Activated naive CD4-positive, alpha-beta T cell treated with anti-CD3 and anti-CD28 coated beads, Interleukin-2, amount 50 U/mL, for 24 hours (primary cell): Measurements from ENCODE around the gene ASB3.

ENCODE experiments used
- H3K27ac Mint-ChIP-seq: one replicate; pipeline ENCODE4 v1.8.0; 2021; ENCODE audit warnings: mild to moderate bottlenecking, mixed read lengths
- H3K27me3 Mint-ChIP-seq: one replicate; pipeline ENCODE4 v1.8.0; 2021; ENCODE audit warnings: mixed read lengths
- H3K36me3 Mint-ChIP-seq: one replicate; pipeline ENCODE4 v1.8.0; 2021; ENCODE audit warnings: mixed read lengths
- H3K4me1 Mint-ChIP-seq: one replicate; pipeline ENCODE4 v1.8.0; 2021; ENCODE audit warnings: mixed read lengths
- H3K4me3 Mint-ChIP-seq: one replicate; pipeline ENCODE4 v1.8.0; 2021; ENCODE audit warnings: mild to moderate bottlenecking, mixed read lengths
- H3K9me3 Mint-ChIP-seq: one replicate; pipeline ENCODE4 v1.8.0; 2021; ENCODE audit warnings: mixed read lengths

ASB3 gene

DNA sequence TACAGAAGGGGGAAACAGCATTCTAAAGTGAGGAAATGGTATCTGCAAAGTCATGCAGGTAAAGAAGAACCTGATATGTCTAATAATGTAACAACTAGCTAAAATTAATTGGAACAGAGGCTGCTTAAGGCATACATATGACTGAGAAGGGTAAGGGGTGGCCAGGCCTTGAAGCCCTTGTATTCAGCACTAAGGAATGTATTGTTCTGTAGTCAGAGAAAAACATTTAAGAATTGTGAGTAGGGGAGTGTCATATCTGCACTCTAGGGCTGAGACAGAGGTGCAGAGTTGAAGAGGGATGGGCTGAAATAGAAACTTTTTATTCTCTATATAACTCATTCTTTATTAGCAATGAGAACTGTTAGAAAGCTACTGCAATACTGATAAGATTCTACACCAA is 164.6 kb downstream of the ASB3 start:
- Mint-ChIP-seq H3K27ac (no peak overlapping the region), H3K4me3 (no peak overlapping the region), H3K9me3 (no peaks in the 10 kb centered on the region), H3K27me3 (no peaks in the 10 kb centered on the region), H3K36me3 (no peaks in the 10 kb centered on the region), H3K4me1 (no peaks in the 10 kb centered on the region)

DNA sequence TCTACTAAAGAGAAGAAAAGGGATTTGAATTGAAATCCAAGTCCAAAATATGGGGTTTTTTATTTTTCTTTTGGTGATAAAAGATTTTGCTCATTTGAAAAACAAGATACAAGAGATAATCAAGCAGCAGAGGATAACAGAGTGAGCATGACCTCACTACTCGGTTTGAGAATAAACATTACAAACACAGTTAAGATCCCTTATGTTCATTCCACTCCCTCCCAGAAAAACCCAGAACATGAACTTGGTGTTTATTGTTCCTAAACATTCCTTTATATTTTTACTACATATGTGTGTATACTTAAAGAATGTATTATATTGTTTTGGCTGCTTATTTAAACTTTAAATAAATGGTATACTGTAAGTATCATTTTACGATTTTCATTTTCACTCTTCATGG is 165.8 kb downstream of the ASB3 start:
- H3K9me3 Mint-ChIP-seq: no peaks in the 10 kb centered on the region
- no peaks in the 10 kb centered on the region for H3K27me3 Mint-ChIP-seq
- H3K4me3 Mint-ChIP-seq: no peak overlapping the region
- H3K27ac Mint-ChIP-seq: no peak overlapping the region
- H3K4me1 Mint-ChIP-seq: no peaks in the 10 kb centered on the region
- H3K36me3 Mint-ChIP-seq: no peaks in the 10 kb centered on the region
